MM.1S (cell line): ENCODE results near the gene FLT4.
A peak's percentile ranks its signal among the peaks of the same experiment; 100 is the strongest.

ENCODE experiments used
- DNase-seq: peaks from one replicate; pipeline ENCODE4 v3.0.0-alpha.2; 2015
- H2AFZ ChIP-seq: fragments of 300-600 bp; sonication (generic); 2 replicates; pipeline ENCODE4 v1.6.0; 2016; ENCODE audit warnings: antibody characterized with exemption, low read length
- H3F3A ChIP-seq: fragments of 300-600 bp; sonication (generic); 2 replicates; pipeline ENCODE4 v1.6.1; 2016; ENCODE audit warnings: mild to moderate bottlenecking, antibody characterized with exemption, low read length, moderate library complexity, mixed read lengths; ENCODE audit not compliant: insufficient read depth
- H3K27ac ChIP-seq: fragments of 300-600 bp; sonication (generic); 2 replicates; pipeline ENCODE4 v1.5.1; 2016; ENCODE audit warnings: mild to moderate bottlenecking, low read length
- H3K27me3 ChIP-seq: fragments of 300-600 bp; sonication (generic); replicated peaks from 2 replicates; pipeline ENCODE4 v1.6.0; 2016; ENCODE audit warnings: low read length; ENCODE audit not compliant: insufficient read depth
- H3K36me3 ChIP-seq: fragments of 300-600 bp; sonication (generic); replicated peaks from 2 replicates; pipeline ENCODE4 v1.6.1; 2016; ENCODE audit warnings: mild to moderate bottlenecking, low read length, mixed read lengths; ENCODE audit not compliant: insufficient read depth
- H3K4me1 ChIP-seq: fragments of 300-600 bp; sonication (generic); 2 replicates; pipeline ENCODE4 v1.6.1; 2016; ENCODE audit warnings: low read length, mixed read lengths
- H3K4me2 ChIP-seq: fragments of 300-600 bp; sonication (generic); 2 replicates; pipeline ENCODE4 v1.6.0; 2016; ENCODE audit warnings: low read depth, low read length
- H3K4me3 ChIP-seq: fragments of 300-600 bp; sonication (generic); 2 replicates; pipeline ENCODE4 v1.5.1; 2016; ENCODE audit warnings: low read length, mixed read lengths
- H3K79me2 ChIP-seq: fragments of 300-600 bp; sonication (generic); 2 replicates; pipeline ENCODE4 v1.6.1; 2016; ENCODE audit warnings: mixed run types, low read length, mixed read lengths
- H3K9ac ChIP-seq: fragments of 300-600 bp; sonication (generic); 2 replicates; pipeline ENCODE4 v1.6.1; 2016; ENCODE audit warnings: low read length, mixed read lengths
- H3K9me2 ChIP-seq: fragments of 300-600 bp; sonication (generic); replicated peaks from 2 replicates; pipeline ENCODE4 v1.6.1; 2016; ENCODE audit warnings: mild to moderate bottlenecking, low read length, mixed read lengths; ENCODE audit not compliant: insufficient read depth
- H3K9me3 ChIP-seq: fragments of 300-600 bp; sonication (generic); replicated peaks from 2 replicates; pipeline ENCODE4 v1.6.1; 2016; ENCODE audit warnings: mild to moderate bottlenecking, low read length, mixed read lengths; ENCODE audit not compliant: insufficient read depth
- H4K20me1 ChIP-seq: fragments of 300-600 bp; sonication (generic); 2 replicates; pipeline ENCODE4 v1.6.1; 2016; ENCODE audit warnings: mild to moderate bottlenecking, low read length, moderate library complexity, mixed read lengths; ENCODE audit not compliant: insufficient read depth
- CTCF ChIP-seq: fragments of 300-600 bp; sonication (generic); IDR thresholded peaks from 2 replicates; pipeline ENCODE4 v1.5.1; 2016; ENCODE audit warnings: antibody characterized with exemption, low read length, mixed read lengths
- EZH2 ChIP-seq: fragments of 300-600 bp; sonication (generic); optimal IDR thresholded peaks from 2 replicates; pipeline ENCODE3; 2017; ENCODE audit warnings: low read depth, mild to moderate bottlenecking, antibody characterized with exemption, low read length, mixed read lengths
- EZH2phosphoT487 ChIP-seq: fragments of 300-600 bp; sonication (generic); IDR thresholded peaks from 2 replicates; pipeline ENCODE4 v1.6.1; 2018; ENCODE audit warnings: antibody characterized with exemption, low read length

FLT4 gene

GRCh38 chr5:180625125-180625790 is 24.1 kb downstream of the FLT4 start:
- no peaks in the 10 kb centered on the region for H3K36me3 ChIP-seq
- no peak overlapping the region for H3K4me2 ChIP-seq
- H3K27ac ChIP-seq: no peak overlapping the region
- no peak overlapping the region for H3K4me3 ChIP-seq
- no peaks in the 10 kb centered on the region for H3K9me3 ChIP-seq
- TF ChIP-seq EZH2phosphoT487 (no peak), CTCF (no peak), EZH2 (no peak)
- H3F3A ChIP-seq: no peaks in the 10 kb centered on the region
- no peaks in the 10 kb centered on the region for H3K79me2 ChIP-seq
- no peak for DNase-seq
- H4K20me1 ChIP-seq: no peaks in the 10 kb centered on the region
- H3K9me2 ChIP-seq: no peaks in the 10 kb centered on the region
- H3K9ac ChIP-seq: no peak overlapping the region
- peaks cover 58% of the 10 kb centered on the region for H3K27me3 ChIP-seq
- H2AFZ ChIP-seq: no peak overlapping the region
- H3K4me1 ChIP-seq: no peaks in the 10 kb centered on the region

DNA sequence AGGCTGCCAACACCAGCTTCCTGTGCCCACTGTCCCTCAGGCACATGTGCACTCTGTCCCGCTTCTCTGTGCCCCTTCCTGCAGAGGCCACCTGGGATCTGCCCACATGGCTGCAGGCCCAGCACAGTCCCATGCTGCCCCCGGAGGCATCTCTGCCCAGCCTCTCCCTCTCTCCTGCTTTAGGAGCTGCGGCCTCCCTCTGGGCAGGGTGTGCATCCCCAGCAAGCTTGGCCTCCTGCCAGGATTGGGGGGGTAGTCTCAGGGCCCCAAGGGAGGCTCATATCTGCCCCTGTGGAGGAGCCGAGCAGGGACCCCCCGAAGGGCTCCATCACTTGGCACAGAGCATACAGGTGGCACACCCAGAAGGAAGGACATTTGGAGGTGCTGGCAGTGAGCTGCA is 24.8 kb downstream of the FLT4 start:
- Histone ChIP-seq H3K4me2 (no peak overlapping the region), H3K36me3 (no peaks in the 10 kb centered on the region), H3K4me3 (no peak overlapping the region), H3K9me2 (no peaks in the 10 kb centered on the region), H3K79me2 (no peaks in the 10 kb centered on the region), H3K4me1 (no peaks in the 10 kb centered on the region), H3K27me3 (peaks cover 58% of the 10 kb centered on the region), H2AFZ (no peak overlapping the region), H3K9me3 (no peaks in the 10 kb centered on the region), H3K27ac (no peak overlapping the region), H3F3A (no peaks in the 10 kb centered on the region), H4K20me1 (no peaks in the 10 kb centered on the region), H3K9ac (no peak overlapping the region)
- DNase-seq: no peak
- TF ChIP-seq EZH2 (no peak), CTCF (no peak), EZH2phosphoT487 (no peak)

DNA sequence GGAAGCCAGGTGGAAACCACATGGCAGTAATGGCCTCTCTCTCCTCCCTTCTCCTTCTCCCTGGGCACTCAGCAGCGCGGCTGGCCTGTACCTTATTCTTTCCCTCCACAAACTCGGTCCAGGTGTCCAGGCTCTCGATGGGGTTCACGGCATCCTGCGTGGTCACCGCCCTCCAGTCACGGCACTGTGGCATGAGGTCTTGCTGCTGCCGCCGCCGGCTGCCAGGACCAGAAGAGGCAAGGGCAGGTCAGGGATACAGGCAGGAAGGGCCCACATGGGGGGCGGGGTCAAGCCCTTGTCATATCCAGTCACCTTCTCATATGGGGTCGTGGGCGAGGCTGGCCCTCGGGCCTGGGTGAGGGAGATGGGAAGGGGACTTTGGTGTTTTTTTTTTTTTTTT is 25.6 kb downstream of the FLT4 start:
- Histone ChIP-seq H3K9me2 (no peaks in the 10 kb centered on the region), H3K4me3 (no peak overlapping the region), H3K4me2 (no peak overlapping the region), H3K27me3 (peaks cover 51% of the 10 kb centered on the region), H3K79me2 (no peaks in the 10 kb centered on the region), H3K4me1 (no peaks in the 10 kb centered on the region), H2AFZ (0 out of 2 replicates have a peak overlapping the region, but pooled peaks have one; percentile 11), H4K20me1 (no peaks in the 10 kb centered on the region), H3K27ac (no peak overlapping the region), H3K36me3 (no peaks in the 10 kb centered on the region), H3K9me3 (no peaks in the 10 kb centered on the region), H3K9ac (no peak overlapping the region), H3F3A (no peaks in the 10 kb centered on the region)
- TF ChIP-seq EZH2 (no peak), EZH2phosphoT487 (no peak), CTCF (no peak)
- no peak for DNase-seq
